Gastroesophageal sphincter (tissue), 3 donors: ENCODE results near the gene RUNDC1.

Experiments
- POLR2A ChIP-seq, 2 donors: fragments of 450-650 bp; IDR thresholded peaks; one replicate each; pipeline ENCODE4 v1.6.1; 2017; ENCODE audit warnings: antibody characterized with exemption in 2 of 2, mild to moderate bottlenecking in 2 of 2, moderate library complexity in 1 of 2
- POLR2AphosphoS5 ChIP-seq: sonication (generic); formaldehyde crosslinking; IDR thresholded peaks from one replicate; pipeline ENCODE4 v1.6.1; 2017; ENCODE audit warnings: antibody characterized with exemption
- TF ChIP-seq, protein P1 (sequence below), 4 experiments: fragments of 200-600 bp in 2 of 4; fragments of 450-650 bp in 2 of 4; sonication (generic) in 1 of 4; IDR thresholded peaks; one replicate each; pipeline ENCODE4 v1.5.1; 2017 to 2019; ENCODE audit warnings: antibody characterized with exemption in 4 of 4, mild to moderate bottlenecking in 2 of 4, moderate library complexity in 2 of 4

DNA sequence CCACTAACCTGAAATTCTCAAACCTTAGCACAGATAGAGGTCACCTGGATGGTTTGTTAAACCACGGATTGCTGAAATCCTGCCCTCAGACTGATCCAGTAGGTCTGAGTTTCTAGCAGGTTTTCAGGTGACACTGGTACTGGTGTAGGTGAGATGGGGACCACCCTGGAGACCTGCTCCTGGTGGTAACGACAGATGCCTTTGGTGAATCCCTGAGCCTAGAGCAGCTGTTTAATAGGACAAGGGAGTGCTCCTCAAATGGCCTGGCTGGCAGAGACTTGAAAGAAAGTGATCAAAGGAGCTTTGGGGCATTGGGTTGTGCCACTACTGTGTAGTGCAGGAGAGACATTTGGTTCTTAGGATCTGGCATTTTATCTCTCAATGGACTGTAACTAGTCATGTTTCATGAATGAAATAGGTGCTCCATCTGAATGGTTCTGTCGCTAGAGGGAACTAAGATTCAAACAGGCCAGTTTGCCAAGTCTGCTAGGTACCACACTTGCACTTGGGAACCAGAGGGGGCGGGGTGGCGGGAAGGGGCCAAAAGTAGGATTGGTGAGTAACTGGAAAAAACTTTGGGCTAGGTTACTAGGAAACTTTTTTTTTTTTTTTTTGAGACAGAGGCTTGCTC is 23.3 kb downstream of the RUNDC1 start:
- no peak for TF ChIP-seq POLR2A (IDR thresholded peaks at IDR 0.05)
- TF ChIP-seq, protein P1, sequence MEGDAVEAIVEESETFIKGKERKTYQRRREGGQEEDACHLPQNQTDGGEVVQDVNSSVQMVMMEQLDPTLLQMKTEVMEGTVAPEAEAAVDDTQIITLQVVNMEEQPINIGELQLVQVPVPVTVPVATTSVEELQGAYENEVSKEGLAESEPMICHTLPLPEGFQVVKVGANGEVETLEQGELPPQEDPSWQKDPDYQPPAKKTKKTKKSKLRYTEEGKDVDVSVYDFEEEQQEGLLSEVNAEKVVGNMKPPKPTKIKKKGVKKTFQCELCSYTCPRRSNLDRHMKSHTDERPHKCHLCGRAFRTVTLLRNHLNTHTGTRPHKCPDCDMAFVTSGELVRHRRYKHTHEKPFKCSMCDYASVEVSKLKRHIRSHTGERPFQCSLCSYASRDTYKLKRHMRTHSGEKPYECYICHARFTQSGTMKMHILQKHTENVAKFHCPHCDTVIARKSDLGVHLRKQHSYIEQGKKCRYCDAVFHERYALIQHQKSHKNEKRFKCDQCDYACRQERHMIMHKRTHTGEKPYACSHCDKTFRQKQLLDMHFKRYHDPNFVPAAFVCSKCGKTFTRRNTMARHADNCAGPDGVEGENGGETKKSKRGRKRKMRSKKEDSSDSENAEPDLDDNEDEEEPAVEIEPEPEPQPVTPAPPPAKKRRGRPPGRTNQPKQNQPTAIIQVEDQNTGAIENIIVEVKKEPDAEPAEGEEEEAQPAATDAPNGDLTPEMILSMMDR (IDR thresholded peaks at IDR 0.05), result no peak
- TF ChIP-seq POLR2AphosphoS5, result no peak
